ENCODE data around the gene SLC39A9. TPM values are rescaled to one million over a fixed set of nuclear protein-coding genes. Genes with fewer than 3 reads are reported as not detected.

Gene SLC39A9
- total and polyA plus RNA-seq, 2 experiments from 2014 or later, result 17.7 to 48.1 TPM

GRCh38 chr14:69358966-69359365 is 39.5 kb upstream of the SLC39A9 start:
- ATAC-seq (no peak), DNase-seq (ENCODE audit: low spot score) (no peak)
- Histone ChIP-seq H3K9me2 (ENCODE audit: insufficient read depth) (no peaks in the 10 kb centered on the region), H3K27ac (ENCODE audit: low read depth) (no peak overlapping the region), H3K36me3 (ENCODE audit: insufficient read depth) (no peaks in the 10 kb centered on the region), H3K79me2 (replicated peaks; ENCODE audit: insufficient read depth) (no peaks in the 10 kb centered on the region), H3K27me3 (ENCODE audit: insufficient read depth) (no peaks in the 10 kb centered on the region), H3K4me3 (no peak overlapping the region), H2AFZ (no peak overlapping the region), H3K4me1 (ENCODE audit: insufficient read depth) (no peaks in the 10 kb centered on the region), H4K20me1 (replicated peaks; ENCODE audit: insufficient read depth) (no peaks in the 10 kb centered on the region), H3K4me2 (no peak overlapping the region), H3F3A (replicated peaks; ENCODE audit: low read depth) (no peaks in the 10 kb centered on the region)
- TF ChIP-seq, protein P1, sequence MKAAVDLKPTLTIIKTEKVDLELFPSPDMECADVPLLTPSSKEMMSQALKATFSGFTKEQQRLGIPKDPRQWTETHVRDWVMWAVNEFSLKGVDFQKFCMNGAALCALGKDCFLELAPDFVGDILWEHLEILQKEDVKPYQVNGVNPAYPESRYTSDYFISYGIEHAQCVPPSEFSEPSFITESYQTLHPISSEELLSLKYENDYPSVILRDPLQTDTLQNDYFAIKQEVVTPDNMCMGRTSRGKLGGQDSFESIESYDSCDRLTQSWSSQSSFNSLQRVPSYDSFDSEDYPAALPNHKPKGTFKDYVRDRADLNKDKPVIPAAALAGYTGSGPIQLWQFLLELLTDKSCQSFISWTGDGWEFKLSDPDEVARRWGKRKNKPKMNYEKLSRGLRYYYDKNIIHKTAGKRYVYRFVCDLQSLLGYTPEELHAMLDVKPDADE (IDR thresholded peaks at IDR 0.05), result no peak
- TF ChIP-seq, protein P2, sequence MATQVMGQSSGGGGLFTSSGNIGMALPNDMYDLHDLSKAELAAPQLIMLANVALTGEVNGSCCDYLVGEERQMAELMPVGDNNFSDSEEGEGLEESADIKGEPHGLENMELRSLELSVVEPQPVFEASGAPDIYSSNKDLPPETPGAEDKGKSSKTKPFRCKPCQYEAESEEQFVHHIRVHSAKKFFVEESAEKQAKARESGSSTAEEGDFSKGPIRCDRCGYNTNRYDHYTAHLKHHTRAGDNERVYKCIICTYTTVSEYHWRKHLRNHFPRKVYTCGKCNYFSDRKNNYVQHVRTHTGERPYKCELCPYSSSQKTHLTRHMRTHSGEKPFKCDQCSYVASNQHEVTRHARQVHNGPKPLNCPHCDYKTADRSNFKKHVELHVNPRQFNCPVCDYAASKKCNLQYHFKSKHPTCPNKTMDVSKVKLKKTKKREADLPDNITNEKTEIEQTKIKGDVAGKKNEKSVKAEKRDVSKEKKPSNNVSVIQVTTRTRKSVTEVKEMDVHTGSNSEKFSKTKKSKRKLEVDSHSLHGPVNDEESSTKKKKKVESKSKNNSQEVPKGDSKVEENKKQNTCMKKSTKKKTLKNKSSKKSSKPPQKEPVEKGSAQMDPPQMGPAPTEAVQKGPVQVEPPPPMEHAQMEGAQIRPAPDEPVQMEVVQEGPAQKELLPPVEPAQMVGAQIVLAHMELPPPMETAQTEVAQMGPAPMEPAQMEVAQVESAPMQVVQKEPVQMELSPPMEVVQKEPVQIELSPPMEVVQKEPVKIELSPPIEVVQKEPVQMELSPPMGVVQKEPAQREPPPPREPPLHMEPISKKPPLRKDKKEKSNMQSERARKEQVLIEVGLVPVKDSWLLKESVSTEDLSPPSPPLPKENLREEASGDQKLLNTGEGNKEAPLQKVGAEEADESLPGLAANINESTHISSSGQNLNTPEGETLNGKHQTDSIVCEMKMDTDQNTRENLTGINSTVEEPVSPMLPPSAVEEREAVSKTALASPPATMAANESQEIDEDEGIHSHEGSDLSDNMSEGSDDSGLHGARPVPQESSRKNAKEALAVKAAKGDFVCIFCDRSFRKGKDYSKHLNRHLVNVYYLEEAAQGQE (IDR thresholded peaks at IDR 0.05; ENCODE audit: unreplicated experiment), result no peak
- TF ChIP-seq NANOG (IDR thresholded peaks at IDR 0.05; ENCODE audit: borderline replicate concordance), result no peak
- TF ChIP-seq JUNB (IDR thresholded peaks at IDR 0.05; ENCODE audit: unreplicated experiment), result no peak
- TF ChIP-seq ZNF331 (CRISPR knock-in tag; IDR thresholded peaks at IDR 0.05; ENCODE audit: low read depth), result no peak
- no peak for TF ChIP-seq EZH2 (IDR thresholded peaks at IDR 0.05; ENCODE audit: low read depth, unreplicated experiment)
- TF ChIP-seq, protein P3, sequence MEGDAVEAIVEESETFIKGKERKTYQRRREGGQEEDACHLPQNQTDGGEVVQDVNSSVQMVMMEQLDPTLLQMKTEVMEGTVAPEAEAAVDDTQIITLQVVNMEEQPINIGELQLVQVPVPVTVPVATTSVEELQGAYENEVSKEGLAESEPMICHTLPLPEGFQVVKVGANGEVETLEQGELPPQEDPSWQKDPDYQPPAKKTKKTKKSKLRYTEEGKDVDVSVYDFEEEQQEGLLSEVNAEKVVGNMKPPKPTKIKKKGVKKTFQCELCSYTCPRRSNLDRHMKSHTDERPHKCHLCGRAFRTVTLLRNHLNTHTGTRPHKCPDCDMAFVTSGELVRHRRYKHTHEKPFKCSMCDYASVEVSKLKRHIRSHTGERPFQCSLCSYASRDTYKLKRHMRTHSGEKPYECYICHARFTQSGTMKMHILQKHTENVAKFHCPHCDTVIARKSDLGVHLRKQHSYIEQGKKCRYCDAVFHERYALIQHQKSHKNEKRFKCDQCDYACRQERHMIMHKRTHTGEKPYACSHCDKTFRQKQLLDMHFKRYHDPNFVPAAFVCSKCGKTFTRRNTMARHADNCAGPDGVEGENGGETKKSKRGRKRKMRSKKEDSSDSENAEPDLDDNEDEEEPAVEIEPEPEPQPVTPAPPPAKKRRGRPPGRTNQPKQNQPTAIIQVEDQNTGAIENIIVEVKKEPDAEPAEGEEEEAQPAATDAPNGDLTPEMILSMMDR (conservative IDR thresholded peaks at IDR 0.05; ENCODE audit: low read depth in 2 of 2), result no peak
- no peak for TF ChIP-seq CREB1 (CRISPR knock-in tag; IDR thresholded peaks at IDR 0.05; ENCODE audit: low read depth)
- TF ChIP-seq EZH2phosphoT487 (IDR thresholded peaks at IDR 0.05; ENCODE audit: unreplicated experiment), result no peak
- TF ChIP-seq STAT1 (IDR thresholded peaks at IDR 0.05; ENCODE audit: unreplicated experiment), result no peak
- Mint-ChIP-seq H3K27me3 (ENCODE audit: insufficient read depth, low read depth, poor library complexity) (peaks cover 4% of the 10 kb centered on the region), H3K36me3 (ENCODE audit: low read depth) (no peaks in the 10 kb centered on the region), H3K4me1 (peaks cover 7% of the 10 kb centered on the region), H3K27ac (no peak overlapping the region), H3K4me3 (no peak overlapping the region), H3K9me3 (no peaks in the 10 kb centered on the region)

Measured in GM23338 (cell line).